Measurements from ENCODE around the gene ZNF821.

ZNF821 gene

DNA sequence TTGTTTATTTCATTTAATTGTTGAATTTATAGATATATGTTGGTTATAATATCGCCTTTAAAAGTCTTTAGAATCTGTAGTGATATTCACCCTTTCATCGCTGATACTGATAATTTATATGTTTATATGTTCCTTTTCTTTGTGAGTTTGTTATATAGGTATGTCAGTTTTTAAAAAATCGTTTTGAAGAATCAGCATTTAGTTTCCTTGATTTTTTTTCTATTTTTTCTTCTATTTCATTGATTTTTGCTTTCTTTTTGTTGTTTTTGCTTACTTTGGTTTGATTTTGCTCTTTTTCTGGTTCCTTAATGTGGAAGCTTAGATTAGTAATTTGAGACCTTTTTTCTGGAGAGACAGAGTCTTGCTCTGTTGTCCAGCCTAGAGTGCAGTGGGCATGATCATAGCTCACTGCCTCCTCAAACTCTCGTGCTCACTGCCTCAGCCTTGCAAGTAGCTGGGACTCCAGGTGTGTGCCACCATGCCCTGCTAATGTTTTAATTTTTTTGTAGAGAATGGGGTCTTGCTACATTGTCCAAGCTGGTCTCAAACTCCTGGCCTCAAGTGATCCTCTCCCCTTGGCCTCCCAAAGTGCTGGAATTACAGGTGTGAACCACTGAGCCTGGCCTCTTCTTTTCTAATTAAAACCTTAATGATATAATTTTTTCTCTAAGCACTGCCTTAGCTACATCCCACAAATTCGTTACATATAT lies 18.8 kb upstream of the ZNF821 start:
- Histone ChIP-seq H3K36me3 (ENCODE audit: insufficient read depth, insufficient read length, low read length) (peaks cover 26% of the 10 kb centered on the region), H3K9me3 (ENCODE audit: insufficient read depth, low read length) (no peaks in the 10 kb centered on the region), H3K4me1 (ENCODE audit: insufficient read depth, insufficient read length) (no peaks in the 10 kb centered on the region), H3K4me3 (ENCODE audit: insufficient read length, low read depth) (no peak overlapping the region), H3K27me3 (ENCODE audit: insufficient read depth, insufficient read length) (no peaks in the 10 kb centered on the region), H3K9ac (ENCODE audit: insufficient read length, low read depth) (no peak overlapping the region)
- DNase-seq (ENCODE audit: low read depth, low spot score): no peak
- TF ChIP-seq SUZ12 (IDR thresholded peaks at IDR 0.05; ENCODE audit: extremely low read depth, insufficient read depth, insufficient read length) (no peak), YY1 (IDR thresholded peaks at IDR 0.05; ENCODE audit: insufficient read depth, insufficient read length) (no peak), ZNF274 (IDR thresholded peaks at IDR 0.05; ENCODE audit: low read depth, low read length) (no peak)

DNA sequence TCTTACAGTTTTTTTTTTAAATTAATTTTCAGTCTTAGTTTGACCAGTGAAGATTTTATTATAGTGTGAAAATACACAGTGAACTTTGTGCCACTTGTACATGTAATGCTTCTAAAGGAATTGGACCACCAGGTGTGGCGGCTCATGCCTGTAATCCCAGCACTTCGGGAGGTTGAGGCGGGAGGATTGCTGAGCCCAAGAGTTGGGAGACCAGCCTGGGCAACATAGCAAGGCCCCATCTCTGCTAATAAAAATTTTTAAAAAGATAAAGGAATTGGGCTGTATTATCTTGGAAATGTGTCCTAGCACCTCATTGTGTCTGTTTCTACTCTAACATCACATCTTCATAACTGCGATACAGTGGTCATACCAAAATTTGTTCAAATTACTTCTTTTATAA lies 15.2 kb upstream of the ZNF821 start:
- H3K4me3 ChIP-seq (ENCODE audit: insufficient read length, low read depth): no peak overlapping the region
- no peaks in the 10 kb centered on the region for H3K27me3 ChIP-seq (ENCODE audit: insufficient read depth, insufficient read length)
- no peak for TF ChIP-seq YY1 (IDR thresholded peaks at IDR 0.05; ENCODE audit: insufficient read depth, insufficient read length)
- H3K9ac ChIP-seq (ENCODE audit: insufficient read length, low read depth): no peak overlapping the region
- no peaks in the 10 kb centered on the region for H3K9me3 ChIP-seq (ENCODE audit: insufficient read depth, low read length)
- peaks cover 25% of the 10 kb centered on the region for H3K36me3 ChIP-seq (ENCODE audit: insufficient read depth, insufficient read length, low read length)
- no peak for DNase-seq (ENCODE audit: low read depth, low spot score)
- H3K4me1 ChIP-seq (ENCODE audit: insufficient read depth, insufficient read length): no peaks in the 10 kb centered on the region

DNA sequence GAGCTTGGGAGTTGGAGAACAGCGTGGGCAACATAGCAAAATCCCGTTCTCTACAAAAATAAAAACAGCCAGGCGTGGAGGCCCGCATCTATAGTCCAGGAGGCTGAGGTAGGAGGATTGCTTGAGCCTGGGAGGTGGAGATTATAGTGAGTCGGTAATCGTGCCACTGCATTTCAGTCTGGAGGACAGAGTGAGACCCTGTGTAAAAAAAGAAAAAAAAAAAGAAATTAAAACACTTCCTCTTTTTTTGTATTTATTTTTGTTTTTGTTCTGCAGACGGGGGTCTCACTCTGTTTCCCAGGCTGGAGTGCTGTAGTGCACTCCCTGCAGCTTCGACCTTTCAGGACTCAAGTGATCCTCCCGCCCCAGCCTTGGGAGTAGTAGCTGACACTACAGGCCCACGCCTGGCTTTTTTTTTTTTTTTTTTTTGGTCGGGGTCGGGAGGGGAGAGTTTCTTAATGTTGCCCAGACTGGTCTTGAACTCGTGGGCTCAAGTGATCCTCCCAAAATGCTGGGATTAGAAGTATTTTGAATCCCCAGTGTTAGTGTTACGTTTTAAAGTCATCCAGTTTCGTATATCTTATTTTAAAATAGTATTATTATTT lies 12.9 kb upstream of the ZNF821 start:
- TF ChIP-seq YY1 (IDR thresholded peaks at IDR 0.05; ENCODE audit: insufficient read depth, insufficient read length): no peak
- no peak for TF ChIP-seq SUZ12 (IDR thresholded peaks at IDR 0.05; ENCODE audit: extremely low read depth, insufficient read depth, insufficient read length)
- TF ChIP-seq ZNF274 (IDR thresholded peaks at IDR 0.05; ENCODE audit: low read depth, low read length): no peak
- H3K36me3 ChIP-seq (ENCODE audit: insufficient read depth, insufficient read length, low read length): peaks cover 14% of the 10 kb centered on the region
- peak overlapping the region; percentile 95 for H3K4me3 ChIP-seq (ENCODE audit: insufficient read length, low read depth)
- no peaks in the 10 kb centered on the region for H3K27me3 ChIP-seq (ENCODE audit: insufficient read depth, insufficient read length)
- H3K9ac ChIP-seq (ENCODE audit: insufficient read length, low read depth): peak overlapping the region; percentile 98
- H3K4me1 ChIP-seq (ENCODE audit: insufficient read depth, insufficient read length): peaks cover 2% of the 10 kb centered on the region
- no peak for DNase-seq (ENCODE audit: low read depth, low spot score)
- no peaks in the 10 kb centered on the region for H3K9me3 ChIP-seq (ENCODE audit: insufficient read depth, low read length)

DNA sequence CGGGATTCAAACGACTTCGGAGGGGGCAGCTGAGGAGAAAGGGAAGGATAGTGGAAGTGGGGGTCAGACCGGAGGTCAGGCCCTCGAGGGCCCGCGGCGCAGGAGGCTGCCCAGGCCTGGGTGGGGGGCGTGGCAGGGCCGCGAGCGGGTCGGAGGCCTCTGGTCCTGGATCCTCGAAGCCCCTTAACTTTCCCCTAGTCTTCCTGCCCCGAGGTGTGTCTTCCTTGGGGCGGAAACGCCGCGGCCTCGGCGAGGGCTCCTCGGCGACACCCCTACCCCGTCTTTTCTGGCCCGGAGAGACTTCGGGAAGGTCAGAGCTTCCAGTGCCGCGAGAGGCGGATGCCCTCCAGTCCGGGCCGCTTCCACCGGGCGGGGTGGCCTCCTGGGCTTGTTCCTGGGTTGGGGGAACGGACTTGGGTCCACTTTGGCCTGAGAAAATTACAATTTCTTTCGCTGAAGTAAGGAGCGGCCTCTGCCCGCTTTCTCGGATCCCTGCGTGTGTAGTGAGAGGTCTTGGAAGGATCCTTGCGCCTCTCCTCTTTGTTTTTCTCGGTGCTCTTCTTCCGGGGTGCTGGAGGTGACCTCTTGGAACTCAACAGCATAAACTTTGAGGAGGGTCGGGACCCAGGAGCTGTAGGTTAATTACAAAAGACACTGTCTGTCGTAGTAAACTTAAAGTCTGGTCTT lies 11.8 kb upstream of the ZNF821 start:
- Histone ChIP-seq H3K9ac (ENCODE audit: insufficient read length, low read depth) (peak overlapping the region; percentile 98), H3K4me3 (ENCODE audit: insufficient read length, low read depth) (peak overlapping the region; percentile 95), H3K36me3 (ENCODE audit: insufficient read depth, insufficient read length, low read length) (peaks cover 14% of the 10 kb centered on the region), H3K4me1 (ENCODE audit: insufficient read depth, insufficient read length) (peaks cover 2% of the 10 kb centered on the region), H3K27me3 (ENCODE audit: insufficient read depth, insufficient read length) (no peaks in the 10 kb centered on the region), H3K9me3 (ENCODE audit: insufficient read depth, low read length) (no peaks in the 10 kb centered on the region)
- no peak for DNase-seq (ENCODE audit: low read depth, low spot score)
- TF ChIP-seq ZNF274 (IDR thresholded peaks at IDR 0.05; ENCODE audit: low read depth, low read length): no peak
- TF ChIP-seq YY1 (IDR thresholded peaks at IDR 0.05; ENCODE audit: insufficient read depth, insufficient read length): no peak
- no peak for TF ChIP-seq SUZ12 (IDR thresholded peaks at IDR 0.05; ENCODE audit: extremely low read depth, insufficient read depth, insufficient read length)

DNA sequence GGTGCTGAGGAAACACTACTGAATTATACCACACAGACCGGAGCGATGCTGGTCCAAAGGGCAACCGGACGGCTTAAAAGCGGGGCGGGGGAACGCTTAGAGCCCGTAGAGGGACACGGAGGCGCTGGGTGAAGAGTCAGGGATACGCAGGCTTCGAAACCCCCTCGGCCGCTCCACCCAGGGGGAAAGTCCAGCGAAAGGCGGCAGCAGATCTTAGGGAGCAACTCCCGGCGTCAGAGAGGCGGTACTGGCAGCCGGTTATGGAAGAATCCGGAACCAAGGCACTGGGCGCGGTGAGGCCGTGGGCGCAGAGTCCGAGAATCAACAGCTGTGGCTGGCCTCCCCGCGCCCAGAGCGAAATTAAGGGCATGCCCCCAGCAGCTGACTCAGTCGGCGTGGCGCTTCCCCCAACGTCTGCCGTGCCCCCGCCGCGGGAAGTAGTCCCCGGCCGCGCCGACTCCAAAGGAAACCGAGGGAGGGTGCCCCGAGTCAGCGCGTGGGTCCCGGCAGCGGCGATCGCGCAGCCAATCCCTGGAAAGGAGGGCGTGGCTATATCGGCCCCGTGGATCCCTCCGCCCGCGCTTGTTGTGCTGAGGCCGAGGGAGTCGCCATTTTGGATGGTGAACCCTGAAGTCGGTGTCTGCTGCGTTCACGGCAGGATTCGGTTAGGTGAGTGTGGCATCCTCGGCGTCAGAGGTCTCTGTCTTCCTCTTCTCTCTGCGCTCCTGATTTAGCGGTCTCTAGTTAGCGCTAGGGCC lies 11.1 kb upstream of the ZNF821 start, which contains the start of gene IST1:
IST1 (plus strand) TSS at position 611 of the 758 bp plus-strand sequence. CDS start 20,110 bp downstream, outside the sequence.
- Histone ChIP-seq H3K4me1 (ENCODE audit: insufficient read depth, insufficient read length) (peaks cover 2% of the 10 kb centered on the region), H3K9me3 (ENCODE audit: insufficient read depth, low read length) (no peaks in the 10 kb centered on the region), H3K4me3 (ENCODE audit: insufficient read length, low read depth) (peak within 1 kb of the TSS; percentile 95), H3K36me3 (ENCODE audit: insufficient read depth, insufficient read length, low read length) (peaks cover 14% of the 10 kb centered on the region), H3K27me3 (ENCODE audit: insufficient read depth, insufficient read length) (no peaks in the 10 kb centered on the region), H3K9ac (ENCODE audit: insufficient read length, low read depth) (peak within 1 kb of the TSS; percentile 98)
- DNase-seq (ENCODE audit: low read depth, low spot score): peak; percentile 94
- TF ChIP-seq YY1 (IDR thresholded peaks at IDR 0.05; ENCODE audit: insufficient read depth, insufficient read length) (peak; percentile 91), ZNF274 (IDR thresholded peaks at IDR 0.05; ENCODE audit: low read depth, low read length) (no peak)

DNA sequence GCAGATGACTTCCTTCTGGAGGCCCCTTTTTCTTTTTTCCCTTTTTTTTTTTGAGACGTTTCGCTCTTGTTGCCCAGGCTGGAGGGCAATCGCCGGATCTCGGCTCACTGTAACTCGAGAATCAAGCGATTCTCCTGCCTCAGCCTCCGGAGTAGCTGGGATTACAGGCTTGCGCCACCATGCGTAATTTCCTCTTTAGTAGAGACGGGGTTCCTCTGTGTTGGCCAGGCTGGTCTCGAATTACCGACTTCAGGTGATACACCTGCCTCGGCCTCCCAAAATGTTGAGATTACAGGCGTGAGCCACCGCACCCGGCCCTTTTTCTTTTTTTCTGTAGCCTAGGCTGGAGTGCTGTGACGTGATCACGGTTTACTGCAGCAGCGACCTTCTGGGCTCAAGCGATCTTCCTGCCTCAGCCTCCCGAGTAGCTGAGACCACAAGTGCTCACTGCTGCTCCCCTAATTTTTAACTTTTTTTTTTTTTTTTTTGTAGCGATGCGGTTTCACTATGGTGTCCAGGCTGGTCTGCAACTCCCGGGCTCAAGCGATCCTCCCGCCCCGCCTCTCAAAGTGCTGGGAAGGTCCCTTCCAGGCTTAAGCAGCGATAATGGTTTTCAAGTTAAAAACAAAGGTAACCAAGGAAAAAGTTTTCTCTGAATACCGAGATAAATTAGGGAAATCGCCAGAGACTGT lies 10.4 kb upstream of the ZNF821 start:
- Histone ChIP-seq H3K9ac (ENCODE audit: insufficient read length, low read depth) (peak overlapping the region; percentile 98), H3K27me3 (ENCODE audit: insufficient read depth, insufficient read length) (no peaks in the 10 kb centered on the region), H3K4me1 (ENCODE audit: insufficient read depth, insufficient read length) (peaks cover 2% of the 10 kb centered on the region), H3K4me3 (ENCODE audit: insufficient read length, low read depth) (peak overlapping the region; percentile 95), H3K36me3 (ENCODE audit: insufficient read depth, insufficient read length, low read length) (peaks cover 14% of the 10 kb centered on the region), H3K9me3 (ENCODE audit: insufficient read depth, low read length) (no peaks in the 10 kb centered on the region)
- TF ChIP-seq SUZ12 (IDR thresholded peaks at IDR 0.05; ENCODE audit: extremely low read depth, insufficient read depth, insufficient read length) (no peak), YY1 (IDR thresholded peaks at IDR 0.05; ENCODE audit: insufficient read depth, insufficient read length) (no peak), ZNF274 (IDR thresholded peaks at IDR 0.05; ENCODE audit: low read depth, low read length) (no peak)
- peak; percentile 58 for DNase-seq (ENCODE audit: low read depth, low spot score)

All from NT2/D1 (cell line).